Astrocyte (in vitro differentiated cells and primary cell): Measurements from ENCODE around the gene RALGAPA2.

Source experiments
- EZH2 ChIP-seq: IDR thresholded peaks from 2 replicates; pipeline ENCODE4 v1.6.1; 2012; ENCODE audit warnings: mild to moderate bottlenecking, low read length, inconsistent platforms; ENCODE audit not compliant: insufficient read depth
- TF ChIP-seq, protein P1 (sequence below): IDR thresholded peaks from 2 replicates; pipeline ENCODE4 v1.5.1; 2011; ENCODE audit warnings: low read depth, mild to moderate bottlenecking, inconsistent platforms, low read length, moderate library complexity; ENCODE audit not compliant: insufficient read depth

DNA sequence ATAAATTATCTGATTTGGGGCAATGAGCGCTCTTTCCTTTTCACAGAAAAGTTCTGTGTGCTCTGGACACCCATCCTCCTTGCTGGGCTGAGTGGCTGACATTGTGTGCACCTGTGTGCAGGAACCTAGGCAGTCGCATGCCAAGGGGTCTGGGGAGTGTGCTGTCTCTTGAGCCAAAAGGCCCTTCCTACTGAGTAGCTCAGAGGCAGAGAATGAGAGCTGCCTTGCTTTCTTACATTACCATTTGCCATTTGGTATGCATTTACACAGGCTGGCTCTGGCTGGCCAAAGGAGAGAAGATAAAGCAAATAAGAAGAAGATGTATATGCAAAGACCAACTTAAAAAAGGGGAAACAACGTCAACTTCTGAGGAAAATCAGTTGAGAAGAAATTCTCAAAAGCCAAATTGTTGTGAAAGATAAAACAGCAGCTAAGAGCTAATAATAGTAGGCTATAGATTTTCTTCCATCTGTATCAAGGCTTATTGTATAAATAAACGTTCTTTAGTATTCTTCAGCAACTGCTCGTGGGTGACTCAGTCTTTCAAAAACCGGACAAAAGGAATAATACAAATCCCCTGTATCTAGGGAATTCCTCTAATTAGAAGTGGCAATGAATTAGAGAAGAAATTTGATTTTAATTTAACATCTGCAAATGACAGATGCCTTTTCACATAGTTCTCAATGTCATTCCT, 222.6 kb downstream of the RALGAPA2 start:
- TF ChIP-seq, protein P1, sequence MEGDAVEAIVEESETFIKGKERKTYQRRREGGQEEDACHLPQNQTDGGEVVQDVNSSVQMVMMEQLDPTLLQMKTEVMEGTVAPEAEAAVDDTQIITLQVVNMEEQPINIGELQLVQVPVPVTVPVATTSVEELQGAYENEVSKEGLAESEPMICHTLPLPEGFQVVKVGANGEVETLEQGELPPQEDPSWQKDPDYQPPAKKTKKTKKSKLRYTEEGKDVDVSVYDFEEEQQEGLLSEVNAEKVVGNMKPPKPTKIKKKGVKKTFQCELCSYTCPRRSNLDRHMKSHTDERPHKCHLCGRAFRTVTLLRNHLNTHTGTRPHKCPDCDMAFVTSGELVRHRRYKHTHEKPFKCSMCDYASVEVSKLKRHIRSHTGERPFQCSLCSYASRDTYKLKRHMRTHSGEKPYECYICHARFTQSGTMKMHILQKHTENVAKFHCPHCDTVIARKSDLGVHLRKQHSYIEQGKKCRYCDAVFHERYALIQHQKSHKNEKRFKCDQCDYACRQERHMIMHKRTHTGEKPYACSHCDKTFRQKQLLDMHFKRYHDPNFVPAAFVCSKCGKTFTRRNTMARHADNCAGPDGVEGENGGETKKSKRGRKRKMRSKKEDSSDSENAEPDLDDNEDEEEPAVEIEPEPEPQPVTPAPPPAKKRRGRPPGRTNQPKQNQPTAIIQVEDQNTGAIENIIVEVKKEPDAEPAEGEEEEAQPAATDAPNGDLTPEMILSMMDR, result no peak
- no peak for TF ChIP-seq EZH2
